Nephron (organoid): ENCODE results near the gene TRAPPC2.

Experiments used
- H3K27ac Mint-ChIP-seq, 3 experiments: 2 replicates each; pipeline ENCODE4 v1.8.0; 2020; ENCODE audit warnings: mixed read lengths in 3 of 3, mild to moderate bottlenecking in 2 of 3, moderate library complexity in 1 of 3
- H3K27me3 Mint-ChIP-seq: 2 replicates; pipeline ENCODE4 v1.8.0; 2021; ENCODE audit warnings: low read depth, mild to moderate bottlenecking, moderate library complexity, mixed read lengths
- H3K36me3 Mint-ChIP-seq: 2 replicates; pipeline ENCODE4 v1.8.0; 2020; ENCODE audit warnings: low read depth, mixed read lengths
- H3K4me1 Mint-ChIP-seq: 2 replicates; pipeline ENCODE4 v1.8.0; 2020; ENCODE audit warnings: mixed read lengths
- H3K4me3 Mint-ChIP-seq, 3 experiments: 2 replicates each; pipeline ENCODE4 v1.8.0; 2020; ENCODE audit warnings: mild to moderate bottlenecking in 3 of 3, mixed read lengths in 3 of 3, moderate library complexity in 2 of 3
- H3K9me3 Mint-ChIP-seq: 2 replicates; pipeline ENCODE4 v1.8.0; 2020; ENCODE audit warnings: mixed read lengths
- CTCF ChIP-seq, 3 experiments: fragments of 200-600 bp; sonication (generic); IDR thresholded peaks; one replicate each; pipeline ENCODE4 v1.5.0; 2021; ENCODE audit warnings: antibody characterized with exemption in 3 of 3; ENCODE audit not compliant: unreplicated experiment in 3 of 3

Gene TRAPPC2

GRCh38 chrX:13721819-13722519 is 12.5 kb downstream of the TRAPPC2 start:
- H3K9me3 Mint-ChIP-seq, result peaks cover 22% of the 10 kb centered on the region
- TF ChIP-seq CTCF (IDR thresholded peaks at IDR 0.05; ENCODE audit: unreplicated experiment in 3 of 3), result no peak
- no peaks in the 10 kb centered on the region for H3K27me3 Mint-ChIP-seq
- H3K36me3 Mint-ChIP-seq, result peaks cover 61% of the 10 kb centered on the region
- H3K27ac Mint-ChIP-seq, result peak overlapping the region; percentile 56 to 85 (median 66)
- H3K4me3 Mint-ChIP-seq, result no peak overlapping the region
- H3K4me1 Mint-ChIP-seq, result peaks cover 35% of the 10 kb centered on the region

GRCh38 chrX:13721371-13721770 is 13.0 kb downstream of the TRAPPC2 start:
- H3K27ac Mint-ChIP-seq, result peak overlapping the region in 2 of 3 experiments; percentile 66 to 85
- H3K4me3 Mint-ChIP-seq, result no peak overlapping the region
- no peak for TF ChIP-seq CTCF (IDR thresholded peaks at IDR 0.05; ENCODE audit: unreplicated experiment in 3 of 3)
- peaks cover 35% of the 10 kb centered on the region for H3K4me1 Mint-ChIP-seq
- peaks cover 17% of the 10 kb centered on the region for H3K9me3 Mint-ChIP-seq
- H3K27me3 Mint-ChIP-seq, result no peaks in the 10 kb centered on the region
- peaks cover 56% of the 10 kb centered on the region for H3K36me3 Mint-ChIP-seq

- H3K4me1 Mint-ChIP-seq, result peaks cover 35% of the 10 kb centered on the region
- peaks cover 55% of the 10 kb centered on the region for H3K36me3 Mint-ChIP-seq
- H3K27ac Mint-ChIP-seq, result no peak overlapping the region
- no peak overlapping the region for H3K4me3 Mint-ChIP-seq
- peaks cover 11% of the 10 kb centered on the region for H3K9me3 Mint-ChIP-seq
- TF ChIP-seq CTCF (IDR thresholded peaks at IDR 0.05; ENCODE audit: unreplicated experiment in 3 of 3), result no peak
- H3K27me3 Mint-ChIP-seq, result no peaks in the 10 kb centered on the region
Observed at GRCh38 chrX:13719192-13719856, 15.1 kb downstream of the TRAPPC2 start.

- H3K4me3 Mint-ChIP-seq, result peak overlapping the region in 1 of 3 experiments; percentile 47
- no peaks in the 10 kb centered on the region for H3K27me3 Mint-ChIP-seq
Observed at GRCh38 chrX:13717700-13718472, 16.5 kb downstream of the TRAPPC2 start.

GRCh38 chrX:13716905-13717304 is 17.5 kb downstream of the TRAPPC2 start:
- H3K4me3 Mint-ChIP-seq, result no peak overlapping the region
- no peaks in the 10 kb centered on the region for H3K27me3 Mint-ChIP-seq
- TF ChIP-seq CTCF (IDR thresholded peaks at IDR 0.05; ENCODE audit: unreplicated experiment in 3 of 3), result no peak
- H3K36me3 Mint-ChIP-seq, result peaks cover 42% of the 10 kb centered on the region
- peaks cover 2% of the 10 kb centered on the region for H3K9me3 Mint-ChIP-seq
- peaks cover 33% of the 10 kb centered on the region for H3K4me1 Mint-ChIP-seq
- H3K27ac Mint-ChIP-seq, result peak overlapping the region in 1 of 3 experiments; percentile 64

More at GRCh38 chrX:13717700-13718472, 16.5 kb downstream of the TRAPPC2 start:
- Mint-ChIP-seq H3K4me1 (peaks cover 35% of the 10 kb centered on the region), H3K27ac (peak overlapping the region; percentile 94 to 96 (median 94)), H3K36me3 (peaks cover 43% of the 10 kb centered on the region), H3K9me3 (peaks cover 2% of the 10 kb centered on the region)
- no peak for TF ChIP-seq CTCF (IDR thresholded peaks at IDR 0.05; ENCODE audit: unreplicated experiment in 3 of 3)
